ENCODE measurements around the gene TNK1. TPM values are rescaled to one million over a fixed set of nuclear protein-coding genes. Genes with fewer than 3 reads are reported as not detected.

Gene TNK1
- total RNA-seq, 1 experiment from 2014 or later, result 0.90 TPM

- CTCF ChIA-PET, result no interaction called here
Observed at GRCh38 chr17:7413346-7413985, 32.6 kb downstream of the TNK1 start.

GRCh38 chr17:7414837-7415236 lies 33.9 kb downstream of the TNK1 start:
- POLR2A ChIA-PET (ENCODE audit: low non-redundant PET), result no interaction called here
- CTCF ChIA-PET, result interaction anchor here (0.5 kb wide), 1 partner anchor 146 kb away, joined by 3 read pairs; no protein-coding TSS in a partner anchor
- no peak overlapping the region for H3K27ac ChIP-seq (ENCODE audit: low read depth, low read length, poor library complexity, severe bottlenecking)
- BruUV-seq (replicated peaks), result no TSS peak
- H3K9me3 ChIP-seq (ENCODE audit: low read depth, low read length, poor library complexity, severe bottlenecking), result no peaks in the 10 kb centered on the region
- no peak overlapping the region for H3K4me3 ChIP-seq (ENCODE audit: low read depth, low read length, poor library complexity, severe bottlenecking)
- H3K27me3 ChIP-seq (replicated peaks; ENCODE audit: insufficient read depth, low read depth, low read length, poor library complexity), result no peaks in the 10 kb centered on the region
- no peak for TF ChIP-seq EZH2 (IDR thresholded peaks at IDR 0.05; ENCODE audit: borderline replicate concordance, low read depth, low read length, poor library complexity, severe bottlenecking)
- no peak for TF ChIP-seq CTCF (conservative IDR thresholded peaks at IDR 0.05; ENCODE audit: low read depth, low read length)
- no peaks in the 10 kb centered on the region for H3K4me1 ChIP-seq (ENCODE audit: insufficient read depth, low read length, poor library complexity, severe bottlenecking)
- DNase-seq (ENCODE audit: low spot score), result no peak
- intact Hi-C loops (cut with micrococcal nuclease; ENCODE audit: unreplicated experiment), result no loop called here
- H3K36me3 ChIP-seq (ENCODE audit: insufficient read depth, low read length, poor library complexity, severe bottlenecking), result peaks cover 11% of the 10 kb centered on the region

More at GRCh38 chr17:7413346-7413985, 32.6 kb downstream of the TNK1 start:
- BruUV-seq (replicated peaks), result no TSS peak
- TF ChIP-seq EZH2 (IDR thresholded peaks at IDR 0.05; ENCODE audit: borderline replicate concordance, low read depth, low read length, poor library complexity, severe bottlenecking) (no peak), CTCF (conservative IDR thresholded peaks at IDR 0.05; ENCODE audit: low read depth, low read length) (no peak)
- POLR2A ChIA-PET (ENCODE audit: low non-redundant PET), result no interaction called here
- Histone ChIP-seq H3K9me3 (ENCODE audit: low read depth, low read length, poor library complexity, severe bottlenecking) (no peaks in the 10 kb centered on the region), H3K4me3 (ENCODE audit: low read depth, low read length, poor library complexity, severe bottlenecking) (no peak overlapping the region), H3K4me1 (ENCODE audit: insufficient read depth, low read length, poor library complexity, severe bottlenecking) (no peaks in the 10 kb centered on the region), H3K27ac (ENCODE audit: low read depth, low read length, poor library complexity, severe bottlenecking) (no peak overlapping the region), H3K36me3 (ENCODE audit: insufficient read depth, low read length, poor library complexity, severe bottlenecking) (peaks cover 17% of the 10 kb centered on the region), H3K27me3 (replicated peaks; ENCODE audit: insufficient read depth, low read depth, low read length, poor library complexity) (no peaks in the 10 kb centered on the region)
- DNase-seq (ENCODE audit: low spot score), result no peak
- intact Hi-C loops (cut with micrococcal nuclease; ENCODE audit: unreplicated experiment), result no loop called here

- intact Hi-C loops (cut with micrococcal nuclease; ENCODE audit: unreplicated experiment), result no loop called here
- Histone ChIP-seq H3K4me3 (ENCODE audit: low read depth, low read length, poor library complexity, severe bottlenecking) (no peak overlapping the region), H3K27ac (ENCODE audit: low read depth, low read length, poor library complexity, severe bottlenecking) (no peak overlapping the region), H3K4me1 (ENCODE audit: insufficient read depth, low read length, poor library complexity, severe bottlenecking) (no peaks in the 10 kb centered on the region), H3K9me3 (ENCODE audit: low read depth, low read length, poor library complexity, severe bottlenecking) (no peaks in the 10 kb centered on the region), H3K36me3 (ENCODE audit: insufficient read depth, low read length, poor library complexity, severe bottlenecking) (peaks cover 9% of the 10 kb centered on the region), H3K27me3 (replicated peaks; ENCODE audit: insufficient read depth, low read depth, low read length, poor library complexity) (no peaks in the 10 kb centered on the region)
- no peak for TF ChIP-seq EZH2 (IDR thresholded peaks at IDR 0.05; ENCODE audit: borderline replicate concordance, low read depth, low read length, poor library complexity, severe bottlenecking)
- TF ChIP-seq CTCF (conservative IDR thresholded peaks at IDR 0.05; ENCODE audit: low read depth, low read length), result no peak
- ChIA-PET POLR2A (ENCODE audit: low non-redundant PET) (no interaction called here), CTCF (no interaction called here)
- BruUV-seq (replicated peaks), result no TSS peak
- DNase-seq (ENCODE audit: low spot score), result no peak
Observed at GRCh38 chr17:7415784-7416183, 34.9 kb downstream of the TNK1 start.
